Kidney tubule cell (primary cell): Measurements from ENCODE around the gene PLOD2.

Experiments used
- DNase-seq: peaks from one replicate; pipeline ENCODE4 v3.0.0-alpha.2; 2018; ENCODE audit warnings: low spot score

The PLOD2 gene

GRCh38 chr3:146099316-146099715, 61.7 kb downstream of the PLOD2 start:
- DNase-seq: no peak

GRCh38 chr3:146093896-146094295, 67.1 kb downstream of the PLOD2 start:
- DNase-seq: no peak

- peak; percentile 80 for DNase-seq
These were observed 68.8 kb downstream of the PLOD2 start for GRCh38 chr3:146092230-146092629.

- peak; percentile 56 for DNase-seq
These were observed 69.6 kb downstream of the PLOD2 start for GRCh38 chr3:146091397-146091796.

- DNase-seq: no peak
These were observed 70.5 kb downstream of the PLOD2 start for GRCh38 chr3:146090521-146090920.

- DNase-seq: no peak
These were observed 72.1 kb downstream of the PLOD2 start for GRCh38 chr3:146088840-146089239.

- DNase-seq: no peak
These were observed 73.9 kb downstream of the PLOD2 start for GRCh38 chr3:146087116-146087515.

- no peak for DNase-seq
These were observed 74.8 kb downstream of the PLOD2 start for GRCh38 chr3:146086211-146086610.

- no peak for DNase-seq
These were observed 75.3 kb downstream of the PLOD2 start for GRCh38 chr3:146085678-146086077.

- no peak for DNase-seq
These were observed 80.4 kb downstream of the PLOD2 start for GRCh38 chr3:146080578-146080977.

- no peak for DNase-seq
These were observed 83.0 kb downstream of the PLOD2 start for GRCh38 chr3:146078031-146078430.

- no peak for DNase-seq
These were observed 83.8 kb downstream of the PLOD2 start for GRCh38 chr3:146077181-146077580.

- DNase-seq: no peak
These were observed 88.2 kb downstream of the PLOD2 start for GRCh38 chr3:146072824-146073223.

GRCh38 chr3:146072061-146072460, 88.9 kb downstream of the PLOD2 start:
- no peak for DNase-seq

GRCh38 chr3:146071632-146072031, 89.4 kb downstream of the PLOD2 start:
- no peak for DNase-seq

GRCh38 chr3:146067048-146067447, 93.9 kb downstream of the PLOD2 start:
- DNase-seq: peak; percentile 27

GRCh38 chr3:146065573-146066006, 95.4 kb downstream of the PLOD2 start:
- peak; percentile 67 for DNase-seq

- no peak for DNase-seq
These were observed 102.7 kb downstream of the PLOD2 start for GRCh38 chr3:146058241-146058640.

- DNase-seq: peak; percentile 12
These were observed 108.1 kb downstream of the PLOD2 start for GRCh38 chr3:146052791-146053310.

- DNase-seq: no peak
These were observed 108.8 kb downstream of the PLOD2 start for GRCh38 chr3:146052056-146052790.

GRCh38 chr3:146050691-146051090, 110.3 kb downstream of the PLOD2 start:
- no peak for DNase-seq

- no peak for DNase-seq
These were observed 113.5 kb downstream of the PLOD2 start for GRCh38 chr3:146047485-146047884.

- peak; percentile 40 for DNase-seq
These were observed 116.9 kb downstream of the PLOD2 start for GRCh38 chr3:146044046-146044445.

- DNase-seq: no peak
These were observed 120.4 kb downstream of the PLOD2 start for GRCh38 chr3:146040630-146041029.
